WTC11 (cell line): ENCODE data around the gene CDH1. TPM values are rescaled to one million over a fixed set of nuclear protein-coding genes. Genes with fewer than 3 reads are reported as not detected.
"Not testable (repeated sequence)": the region's sequence is repeated elsewhere in the genome, so short reads cannot be mapped to it uniquely, and the experiment has no call there.

ENCODE experiments used
- ATAC-seq: fragments of 200-7000 bp; cut with Tn5 transposase; 2 replicates; pipeline ENCODE4 v1.10.0; 2021; ENCODE audit warnings: mild to moderate bottlenecking, moderate library complexity
- CTCF ChIA-PET: fragments of 300-600 bp; sonication (Branson Sonifier 250); formaldehyde crosslinking; loops from one replicate; lab custom pipeline; 2021; ENCODE audit warnings: antibody characterized with exemption; lab: Charles Lee
- POLR2A ChIA-PET: fragments of 350-600 bp; sonication (Branson Sonifier 250); formaldehyde crosslinking; loops from one replicate; lab custom pipeline; 2021; ENCODE audit warnings: antibody characterized with exemption; lab: Charles Lee
- DNase-seq: peaks from one replicate; pipeline ENCODE4 v3.0.0; 2021; ENCODE audit warnings: low spot score
- H3K27ac Mint-ChIP-seq: 2 replicates; pipeline ENCODE4 v1.8.0; 2021; ENCODE audit warnings: mixed read lengths
- H3K27me3 Mint-ChIP-seq: 2 replicates; pipeline ENCODE4 v1.8.0; 2021; ENCODE audit warnings: low read depth, mild to moderate bottlenecking, moderate library complexity, mixed read lengths
- H3K36me3 Mint-ChIP-seq: 2 replicates; pipeline ENCODE4 v1.8.0; 2021; ENCODE audit warnings: mixed read lengths
- H3K4me1 Mint-ChIP-seq: 2 replicates; pipeline ENCODE4 v1.8.0; 2022; ENCODE audit warnings: mixed read lengths
- H3K4me3 Mint-ChIP-seq: 2 replicates; pipeline ENCODE4 v1.8.0; 2021; ENCODE audit warnings: mild to moderate bottlenecking, moderate library complexity, mixed read lengths
- H3K9me3 Mint-ChIP-seq: 2 replicates; pipeline ENCODE4 v1.8.0; 2021; ENCODE audit warnings: mixed read lengths
- ATF1 ChIP-seq: sonication (generic); formaldehyde crosslinking; IDR thresholded peaks from 2 replicates; pipeline ENCODE4 v1.8.1; 2023; ENCODE audit warnings: mild to moderate bottlenecking, moderate library complexity, missing genetic modification reagents
- EMX1 ChIP-seq: fragments of 250-450 bp; sonication (Bioruptor Pico); IDR thresholded peaks from 2 replicates; pipeline ENCODE4 v1.8.0; 2021; ENCODE audit warnings: mild to moderate bottlenecking
- FOXK1 ChIP-seq: sonication (generic); formaldehyde crosslinking; IDR thresholded peaks from 2 replicates; pipeline ENCODE4 v1.8.0; 2022; ENCODE audit warnings: mild to moderate bottlenecking, moderate library complexity, missing genetic modification reagents
- FOXP1 ChIP-seq: sonication (generic); formaldehyde crosslinking; IDR thresholded peaks from 2 replicates; pipeline ENCODE4 v1.8.0; 2022; ENCODE audit warnings: missing genetic modification reagents, mild to moderate bottlenecking, moderate library complexity, borderline replicate concordance
- MYBL2 ChIP-seq: sonication (generic); formaldehyde crosslinking; IDR thresholded peaks from 2 replicates; pipeline ENCODE4 v1.8.1; 2023; ENCODE audit warnings: mild to moderate bottlenecking, moderate library complexity, missing genetic modification reagents
- NFYB ChIP-seq: sonication (generic); formaldehyde crosslinking; conservative IDR thresholded peaks from 2 replicates; pipeline ENCODE4 v1.8.0; 2022; ENCODE audit warnings: low read depth, missing genetic modification reagents
- NR1H2 ChIP-seq: sonication (generic); formaldehyde crosslinking; IDR thresholded peaks from 2 replicates; pipeline ENCODE4 v1.9.0; 2021; ENCODE audit warnings: mild to moderate bottlenecking, moderate library complexity, missing genetic modification reagents
- NR3C1 ChIP-seq: sonication (generic); formaldehyde crosslinking; conservative IDR thresholded peaks from 2 replicates; pipeline ENCODE4 v1.8.1; 2023; ENCODE audit warnings: low read depth, mild to moderate bottlenecking, missing genetic modification reagents
- RORB ChIP-seq: fragments of 250-450 bp; sonication (Bioruptor Pico); IDR thresholded peaks from 2 replicates; pipeline ENCODE4 v1.9.0; 2021; ENCODE audit warnings: mild to moderate bottlenecking
- SOX15 ChIP-seq: fragments of 250-450 bp; sonication (Bioruptor Pico); IDR thresholded peaks from 2 replicates; pipeline ENCODE4 v1.9.0; 2021; ENCODE audit warnings: mild to moderate bottlenecking
- TEAD4 ChIP-seq: sonication (generic); formaldehyde crosslinking; IDR thresholded peaks from 2 replicates; pipeline ENCODE4 v1.8.0; 2022; ENCODE audit warnings: mild to moderate bottlenecking, missing genetic modification reagents
- ZNF263 ChIP-seq: sonication (generic); formaldehyde crosslinking; IDR thresholded peaks from 2 replicates; pipeline ENCODE4 v1.8.1; 2022; ENCODE audit warnings: low read depth, mild to moderate bottlenecking, moderate library complexity, missing genetic modification reagents
- ZNF396 ChIP-seq: fragments of 250-450 bp; sonication (Bioruptor Pico); IDR thresholded peaks from 2 replicates; pipeline ENCODE4 v1.8.0; 2021; ENCODE audit warnings: mild to moderate bottlenecking, moderate library complexity, borderline replicate concordance
- ZNF416 ChIP-seq: fragments of 250-450 bp; sonication (Bioruptor Pico); IDR thresholded peaks from 2 replicates; pipeline ENCODE4 v1.9.0; 2021; ENCODE audit warnings: mild to moderate bottlenecking, inconsistent platforms
- total RNA-seq: library from RNA; stranded (reverse); gene quantifications from 3 replicates; pipeline ENCODE4 v1.2.3, GENCODE V29; 2021
- TF ChIP-seq, protein P1 (sequence below): sonication (generic); formaldehyde crosslinking; IDR thresholded peaks from 2 replicates; pipeline ENCODE4 v1.8.1; 2023; ENCODE audit warnings: mild to moderate bottlenecking, missing genetic modification reagents, moderate library complexity
- TF ChIP-seq, protein P2 (sequence below): fragments of 250-450 bp; sonication (Bioruptor Pico); IDR thresholded peaks from 2 replicates; pipeline ENCODE4 v1.9.0; 2021; ENCODE audit warnings: moderate library complexity, mild to moderate bottlenecking, inconsistent platforms, borderline replicate concordance
- TF ChIP-seq, protein P3 (sequence below): sonication (generic); formaldehyde crosslinking; IDR thresholded peaks from 2 replicates; pipeline ENCODE4 v1.8.1; 2022; ENCODE audit warnings: low read depth, mild to moderate bottlenecking, moderate library complexity, missing genetic modification reagents, borderline replicate concordance
- TF ChIP-seq, protein P4 (sequence below): fragments of 250-450 bp; sonication (Bioruptor Pico); conservative IDR thresholded peaks from 2 replicates; pipeline ENCODE4 v1.9.0; 2021; ENCODE audit warnings: mild to moderate bottlenecking
- TF ChIP-seq, protein P5 (sequence below): sonication (generic); formaldehyde crosslinking; conservative IDR thresholded peaks from 2 replicates; pipeline ENCODE4 v1.8.1; 2022; ENCODE audit warnings: mild to moderate bottlenecking, missing genetic modification reagents
- TF ChIP-seq, protein P6 (sequence below): fragments of 250-450 bp; sonication (Bioruptor Pico); IDR thresholded peaks from 2 replicates; pipeline ENCODE4 v2.1.2; 2022; ENCODE audit warnings: mild to moderate bottlenecking, moderate library complexity
- TF ChIP-seq, protein P7 (sequence below): fragments of 200-600 bp; IDR thresholded peaks from 2 replicates; pipeline ENCODE4 v1.8.0; 2022; ENCODE audit warnings: antibody characterized with exemption

Gene CDH1
- total RNA-seq, 1 experiment from 2014 or later: 278 TPM

DNA sequence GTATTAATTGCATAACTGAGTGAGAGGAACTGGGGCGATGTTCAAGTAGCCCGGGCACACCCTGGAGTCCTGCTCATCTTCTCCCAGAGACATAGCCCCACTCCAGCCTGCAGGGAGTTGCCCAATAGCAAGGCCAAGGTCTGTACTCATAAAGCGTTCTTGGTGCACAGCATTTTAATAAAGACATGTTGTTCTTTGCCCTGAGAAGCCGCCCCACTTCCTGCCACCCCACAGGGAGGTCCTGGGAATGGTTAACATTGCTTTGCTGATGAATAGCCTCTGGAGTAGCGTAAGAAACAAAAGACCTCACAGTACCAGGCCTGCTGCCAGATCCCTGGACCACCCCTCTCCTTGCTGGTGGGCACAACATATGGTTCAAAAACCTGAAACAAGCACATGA lies 21.6 kb upstream of the CDH1 start (continued):
- TF ChIP-seq NR3C1 (CRISPR knock-in tag): no peak
- TF ChIP-seq, protein P1, sequence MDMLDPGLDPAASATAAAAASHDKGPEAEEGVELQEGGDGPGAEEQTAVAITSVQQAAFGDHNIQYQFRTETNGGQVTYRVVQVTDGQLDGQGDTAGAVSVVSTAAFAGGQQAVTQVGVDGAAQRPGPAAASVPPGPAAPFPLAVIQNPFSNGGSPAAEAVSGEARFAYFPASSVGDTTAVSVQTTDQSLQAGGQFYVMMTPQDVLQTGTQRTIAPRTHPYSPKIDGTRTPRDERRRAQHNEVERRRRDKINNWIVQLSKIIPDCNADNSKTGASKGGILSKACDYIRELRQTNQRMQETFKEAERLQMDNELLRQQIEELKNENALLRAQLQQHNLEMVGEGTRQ (CRISPR knock-in tag): no peak

DNA sequence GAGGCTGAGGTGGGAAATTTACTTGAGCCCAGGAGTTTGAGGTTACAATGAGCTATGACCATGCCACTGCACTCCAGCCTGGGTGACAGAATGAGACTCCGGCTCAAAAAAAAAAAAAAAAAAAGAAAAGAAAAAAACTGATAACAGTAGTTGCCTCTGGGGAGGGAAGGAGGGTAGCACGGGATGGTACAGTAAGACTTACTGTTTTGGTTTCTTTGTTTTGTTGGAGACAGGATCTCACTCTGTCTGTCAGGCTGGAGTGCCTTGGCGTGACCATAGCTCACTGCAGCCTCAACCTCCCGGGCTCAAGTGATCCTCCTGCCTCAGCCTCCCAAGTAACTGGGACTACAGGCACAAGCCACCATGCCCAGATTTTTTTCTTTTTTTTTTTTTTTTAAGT lies 20.6 kb upstream of the CDH1 start:
- H3K36me3 Mint-ChIP-seq, ATAC-seq, DNase-seq, H3K9me3 Mint-ChIP-seq, H3K4me3 Mint-ChIP-seq, H3K27ac Mint-ChIP-seq, H3K27me3 Mint-ChIP-seq: not testable (repeated sequence)
- POLR2A ChIA-PET: interaction anchor here (0.7 kb wide), 3 partner anchors 25 to 377 kb away, joined by 3 to 7 read pairs (median 6); no protein-coding TSS in a partner anchor
- CTCF ChIA-PET: interaction anchor here (0.6 to 1.0 kb wide), 2 partner anchors 41 to 195 kb away, joined by 4 to 5 read pairs; no protein-coding TSS in a partner anchor
- peaks cover 24% of the 10 kb centered on the region for H3K4me1 Mint-ChIP-seq

DNA sequence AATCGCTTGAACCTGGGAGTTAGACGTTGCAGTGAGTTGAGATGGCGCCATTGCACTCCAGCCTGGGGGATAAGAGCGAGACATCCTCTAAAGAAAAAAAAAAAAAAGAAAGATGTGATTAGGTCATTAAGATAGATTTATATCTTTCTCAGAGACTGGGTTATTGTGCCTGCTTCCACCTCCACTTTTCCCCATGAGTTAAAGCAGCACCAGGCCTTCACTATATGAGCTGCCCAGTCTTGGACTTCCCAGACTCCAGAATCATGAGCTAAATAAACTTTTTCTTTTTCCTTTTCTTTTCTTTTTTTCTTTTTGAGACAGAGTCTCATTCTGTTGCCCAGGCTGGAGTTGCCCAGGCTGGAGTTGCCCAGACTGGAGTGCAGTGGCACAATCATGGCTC lies 19.4 kb upstream of the CDH1 start:
- peaks cover 22% of the 10 kb centered on the region for H3K4me1 Mint-ChIP-seq
- H3K9me3 Mint-ChIP-seq: no peaks in the 10 kb centered on the region
- H3K36me3 Mint-ChIP-seq: no peaks in the 10 kb centered on the region
- no peak overlapping the region for H3K27ac Mint-ChIP-seq
- H3K4me3 Mint-ChIP-seq: no peak overlapping the region
- POLR2A ChIA-PET: no interaction called here
- DNase-seq (no peak), ATAC-seq (no peak)
- CTCF ChIA-PET: interaction anchor here (0.9 to 1.1 kb wide), 2 partner anchors 82 to 83 kb away, joined by 3 read pairs; no protein-coding TSS in a partner anchor
- TF ChIP-seq NFYB (CRISPR knock-in tag) (no peak), NR1H2 (CRISPR knock-in tag) (no peak), TEAD4 (CRISPR knock-in tag) (no peak), FOXK1 (CRISPR knock-in tag) (no peak)
- TF ChIP-seq, protein P2, sequence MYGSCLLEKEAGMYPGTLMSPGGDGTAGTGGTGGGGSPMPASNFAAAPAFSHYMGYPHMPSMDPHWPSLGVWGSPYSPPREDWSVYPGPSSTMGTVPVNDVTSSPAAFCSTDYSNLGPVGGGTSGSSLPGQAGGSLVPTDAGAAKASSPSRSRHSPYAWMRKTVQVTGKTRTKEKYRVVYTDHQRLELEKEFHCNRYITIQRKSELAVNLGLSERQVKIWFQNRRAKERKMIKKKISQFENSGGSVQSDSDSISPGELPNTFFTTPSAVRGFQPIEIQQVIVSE (CRISPR knock-in tag): no peak
- H3K27me3 Mint-ChIP-seq: no peaks in the 10 kb centered on the region

DNA sequence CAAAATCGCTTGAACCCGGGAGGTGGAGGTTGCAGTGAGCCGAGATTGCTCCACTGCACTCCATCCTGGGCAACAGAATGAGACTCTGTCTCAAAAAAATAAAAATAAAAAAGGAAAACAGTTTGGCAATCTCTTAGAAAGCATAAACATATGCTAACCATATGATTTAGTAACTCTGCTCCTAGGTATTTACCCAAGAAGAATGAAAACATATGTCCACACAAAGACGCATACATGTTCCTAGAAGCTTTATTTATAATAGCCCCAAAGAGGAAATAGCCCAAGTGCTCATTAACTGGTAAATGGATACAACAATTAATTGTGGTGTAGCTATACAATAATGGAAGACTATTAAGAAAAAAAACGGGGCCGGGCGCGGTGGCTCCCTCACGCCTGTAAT lies 18.5 kb upstream of the CDH1 start:
- ATAC-seq: no peak
- DNase-seq: no peak
- Mint-ChIP-seq H3K27ac (no peak overlapping the region), H3K4me3 (no peak overlapping the region), H3K9me3 (no peaks in the 10 kb centered on the region), H3K36me3 (no peaks in the 10 kb centered on the region), H3K4me1 (peaks cover 13% of the 10 kb centered on the region), H3K27me3 (no peaks in the 10 kb centered on the region)
- CTCF ChIA-PET: interaction anchor here (0.7 to 1.1 kb wide), 3 partner anchors 15 to 82 kb away, joined by 3 read pairs; no protein-coding TSS in a partner anchor
- POLR2A ChIA-PET: no interaction called here
- TF ChIP-seq, protein P3, sequence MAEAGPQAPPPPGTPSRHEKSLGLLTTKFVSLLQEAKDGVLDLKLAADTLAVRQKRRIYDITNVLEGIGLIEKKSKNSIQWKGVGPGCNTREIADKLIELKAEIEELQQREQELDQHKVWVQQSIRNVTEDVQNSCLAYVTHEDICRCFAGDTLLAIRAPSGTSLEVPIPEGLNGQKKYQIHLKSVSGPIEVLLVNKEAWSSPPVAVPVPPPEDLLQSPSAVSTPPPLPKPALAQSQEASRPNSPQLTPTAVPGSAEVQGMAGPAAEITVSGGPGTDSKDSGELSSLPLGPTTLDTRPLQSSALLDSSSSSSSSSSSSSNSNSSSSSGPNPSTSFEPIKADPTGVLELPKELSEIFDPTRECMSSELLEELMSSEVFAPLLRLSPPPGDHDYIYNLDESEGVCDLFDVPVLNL: no peak
- TF ChIP-seq ZNF416 (CRISPR knock-in tag) (no peak), TEAD4 (CRISPR knock-in tag) (no peak), MYBL2 (no peak), EMX1 (CRISPR knock-in tag) (no peak), RORB (CRISPR knock-in tag) (no peak), ZNF263 (no peak), SOX15 (CRISPR knock-in tag) (no peak), NR1H2 (CRISPR knock-in tag) (no peak), ZNF396 (CRISPR knock-in tag) (no peak), ATF1 (CRISPR knock-in tag) (no peak), FOXK1 (CRISPR knock-in tag) (no peak), FOXP1 (CRISPR knock-in tag) (no peak)
- TF ChIP-seq, protein P4, sequence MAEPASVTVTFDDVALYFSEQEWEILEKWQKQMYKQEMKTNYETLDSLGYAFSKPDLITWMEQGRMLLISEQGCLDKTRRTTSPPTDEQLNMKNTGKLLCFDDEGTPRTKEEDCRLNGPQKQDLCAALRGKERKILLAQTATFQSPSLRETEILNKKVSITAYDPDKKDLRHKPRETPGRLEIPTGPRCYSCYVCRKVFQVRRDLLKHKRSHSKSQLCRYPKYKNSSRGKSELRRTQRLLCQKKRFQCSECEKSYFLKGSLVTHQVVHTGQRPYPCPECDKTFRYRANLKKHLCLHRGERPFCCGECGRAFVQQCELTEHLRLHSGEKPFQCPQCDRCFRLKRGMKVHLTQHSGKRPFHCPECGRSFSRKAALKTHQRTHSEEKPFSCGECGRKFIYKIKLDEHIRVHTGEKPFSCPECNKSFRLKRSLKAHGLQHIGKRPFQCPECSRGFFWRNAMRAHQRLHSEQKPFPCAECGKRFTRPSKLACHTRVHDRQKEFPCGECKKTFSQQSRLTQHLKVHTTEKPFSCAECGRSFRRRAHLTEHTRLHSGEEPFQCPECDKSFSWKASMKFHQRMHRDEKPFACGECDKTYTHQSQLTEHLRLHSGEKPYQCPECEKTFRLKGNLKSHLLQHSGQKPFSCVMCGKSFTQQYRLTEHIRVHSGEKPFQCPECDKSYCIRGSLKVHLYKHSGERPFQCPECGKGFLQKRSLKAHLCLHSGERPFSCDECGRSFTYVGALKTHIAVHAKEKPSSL: no peak
- TF ChIP-seq, protein P5, sequence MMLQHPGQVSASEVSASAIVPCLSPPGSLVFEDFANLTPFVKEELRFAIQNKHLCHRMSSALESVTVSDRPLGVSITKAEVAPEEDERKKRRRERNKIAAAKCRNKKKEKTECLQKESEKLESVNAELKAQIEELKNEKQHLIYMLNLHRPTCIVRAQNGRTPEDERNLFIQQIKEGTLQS: no peak
- TF ChIP-seq, protein P6, sequence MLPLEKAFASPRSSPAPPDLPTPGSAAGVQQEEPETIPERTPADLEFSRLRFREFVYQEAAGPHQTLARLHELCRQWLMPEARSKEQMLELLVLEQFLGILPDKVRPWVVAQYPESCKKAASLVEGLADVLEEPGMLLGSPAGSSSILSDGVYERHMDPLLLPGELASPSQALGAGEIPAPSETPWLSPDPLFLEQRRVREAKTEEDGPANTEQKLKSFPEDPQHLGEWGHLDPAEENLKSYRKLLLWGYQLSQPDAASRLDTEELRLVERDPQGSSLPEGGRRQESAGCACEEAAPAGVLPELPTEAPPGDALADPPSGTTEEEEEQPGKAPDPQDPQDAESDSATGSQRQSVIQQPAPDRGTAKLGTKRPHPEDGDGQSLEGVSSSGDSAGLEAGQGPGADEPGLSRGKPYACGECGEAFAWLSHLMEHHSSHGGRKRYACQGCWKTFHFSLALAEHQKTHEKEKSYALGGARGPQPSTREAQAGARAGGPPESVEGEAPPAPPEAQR: no peak
- TF ChIP-seq, protein P7, sequence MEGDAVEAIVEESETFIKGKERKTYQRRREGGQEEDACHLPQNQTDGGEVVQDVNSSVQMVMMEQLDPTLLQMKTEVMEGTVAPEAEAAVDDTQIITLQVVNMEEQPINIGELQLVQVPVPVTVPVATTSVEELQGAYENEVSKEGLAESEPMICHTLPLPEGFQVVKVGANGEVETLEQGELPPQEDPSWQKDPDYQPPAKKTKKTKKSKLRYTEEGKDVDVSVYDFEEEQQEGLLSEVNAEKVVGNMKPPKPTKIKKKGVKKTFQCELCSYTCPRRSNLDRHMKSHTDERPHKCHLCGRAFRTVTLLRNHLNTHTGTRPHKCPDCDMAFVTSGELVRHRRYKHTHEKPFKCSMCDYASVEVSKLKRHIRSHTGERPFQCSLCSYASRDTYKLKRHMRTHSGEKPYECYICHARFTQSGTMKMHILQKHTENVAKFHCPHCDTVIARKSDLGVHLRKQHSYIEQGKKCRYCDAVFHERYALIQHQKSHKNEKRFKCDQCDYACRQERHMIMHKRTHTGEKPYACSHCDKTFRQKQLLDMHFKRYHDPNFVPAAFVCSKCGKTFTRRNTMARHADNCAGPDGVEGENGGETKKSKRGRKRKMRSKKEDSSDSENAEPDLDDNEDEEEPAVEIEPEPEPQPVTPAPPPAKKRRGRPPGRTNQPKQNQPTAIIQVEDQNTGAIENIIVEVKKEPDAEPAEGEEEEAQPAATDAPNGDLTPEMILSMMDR: no peak
- TF ChIP-seq, protein P1 (CRISPR knock-in tag): no peak
